A673 (cell line): ENCODE measurements around the gene RPS8. TPM values are rescaled to one million over a fixed set of nuclear protein-coding genes. Genes with fewer than 3 reads are reported as not detected.

Experiments used
- BruUV-seq: library from RNA; stranded (reverse); fragments of 400-500 nt; replicated peaks from 2 replicates; lab custom pipeline; 2021; lab: Mats Ljungman, UMichigan
- CTCF ChIA-PET: fragments of 300-600 bp; sonication (Branson Sonifier 250); formaldehyde crosslinking; loops from one replicate; lab custom pipeline; 2022; ENCODE audit warnings: antibody characterized with exemption; lab: Charles Lee
- POLR2A ChIA-PET: fragments of 300-600 bp; sonication (Branson Sonifier 250); formaldehyde crosslinking; loops from one replicate; lab custom pipeline; 2022; ENCODE audit warnings: antibody characterized with exemption; ENCODE audit not compliant: low non-redundant PET; lab: Charles Lee
- DNase-seq: peaks from one replicate; pipeline ENCODE4 v3.0.0-alpha.2; 2015; ENCODE audit warnings: low spot score
- H3K27ac ChIP-seq: fragments of 200-600 bp; sonication (generic); 2 replicates; pipeline ENCODE4 v1.5.1; 2016; ENCODE audit warnings: mixed run types, low read depth, mild to moderate bottlenecking, mixed read lengths, antibody characterized with exemption, low read length; ENCODE audit not compliant: poor library complexity, severe bottlenecking
- H3K27me3 ChIP-seq: fragments of 200-600 bp; sonication (generic); replicated peaks from 2 replicates; pipeline ENCODE4 v1.6.1; 2017; ENCODE audit warnings: mixed run types, low read depth, mild to moderate bottlenecking, mixed read lengths, antibody characterized with exemption, low read length; ENCODE audit not compliant: insufficient read depth, poor library complexity
- H3K36me3 ChIP-seq: fragments of 200-600 bp; sonication (generic); 2 replicates; pipeline ENCODE4 v1.6.1; 2016; ENCODE audit warnings: mixed run types, mild to moderate bottlenecking, mixed read lengths, antibody characterized with exemption, low read length; ENCODE audit not compliant: insufficient read depth, poor library complexity, severe bottlenecking
- H3K4me1 ChIP-seq: fragments of 200-600 bp; sonication (generic); 2 replicates; pipeline ENCODE4 v1.6.1; 2017; ENCODE audit warnings: mixed run types, mild to moderate bottlenecking, mixed read lengths, antibody characterized with exemption, low read length; ENCODE audit not compliant: insufficient read depth, poor library complexity, severe bottlenecking
- H3K4me3 ChIP-seq: fragments of 200-600 bp; sonication (generic); 2 replicates; pipeline ENCODE4 v1.5.1; 2016; ENCODE audit warnings: low read depth, mixed run types, mild to moderate bottlenecking, mixed read lengths, low read length; ENCODE audit not compliant: poor library complexity, severe bottlenecking
- H3K9me3 ChIP-seq: fragments of 200-600 bp; sonication (generic); 2 replicates; pipeline ENCODE4 v1.6.1; 2016; ENCODE audit warnings: mixed run types, low read depth, mild to moderate bottlenecking, mixed read lengths, antibody characterized with exemption, low read length; ENCODE audit not compliant: poor library complexity, severe bottlenecking
- CTCF ChIP-seq: fragments of 300-800, 200-600 bp; sonication (generic); conservative IDR thresholded peaks from 2 replicates; pipeline ENCODE4 v1.5.1; 2017; ENCODE audit warnings: low read depth, mild to moderate bottlenecking, antibody characterized with exemption, low read length, moderate library complexity, mixed read lengths
- EZH2 ChIP-seq: fragments of 200-600 bp; sonication (generic); IDR thresholded peaks from 2 replicates; pipeline ENCODE4 v1.6.1; 2017; ENCODE audit warnings: borderline replicate concordance, low read depth, mild to moderate bottlenecking, mixed read lengths, antibody characterized with exemption, low read length; ENCODE audit not compliant: poor library complexity, severe bottlenecking
- intact Hi-C: fragments of 100-400 bp; cut with micrococcal nuclease; formaldehyde crosslinking; loops from one replicate; pipeline ENCODE4 v1.10.0; 2022; ENCODE audit not compliant: unreplicated experiment
- total RNA-seq: library from RNA; stranded (reverse); gene quantifications from 2 replicates; pipeline ENCODE4 v1.2.3, GENCODE V29; 2021

RPS8 gene
- total RNA-seq, 1 experiment from 2014 or later, result 1,734 TPM

GRCh38 chr1:44780583-44781121 lies 5.3 kb downstream of the RPS8 start:
- DNase-seq, result no peak
- intact Hi-C loops, result no loop called here
- Histone ChIP-seq H3K9me3 (no peaks in the 10 kb centered on the region), H3K4me1 (peaks cover 9% of the 10 kb centered on the region), H3K27ac (no peak overlapping the region), H3K4me3 (no peak overlapping the region), H3K36me3 (peaks cover 65% of the 10 kb centered on the region), H3K27me3 (no peaks in the 10 kb centered on the region)
- CTCF ChIA-PET, result no interaction called here
- POLR2A ChIA-PET, result no interaction called here
- TF ChIP-seq CTCF (no peak), EZH2 (no peak)
- no TSS peak for BruUV-seq

- peaks cover 36% of the 10 kb centered on the region for H3K36me3 ChIP-seq
- no peaks in the 10 kb centered on the region for H3K9me3 ChIP-seq
- CTCF ChIA-PET, result interaction anchor here (0.6 to 0.7 kb wide), 2 partner anchors 47 to 49 kb away, joined by 6 to 7 read pairs; no protein-coding TSS in a partner anchor
- H3K4me1 ChIP-seq, result peaks cover 12% of the 10 kb centered on the region
- intact Hi-C loops, result no loop called here
- no peaks in the 10 kb centered on the region for H3K27me3 ChIP-seq
- no peak overlapping the region for H3K27ac ChIP-seq
- no peak overlapping the region for H3K4me3 ChIP-seq
- no peak for DNase-seq
- TF ChIP-seq CTCF (no peak), EZH2 (no peak)
- POLR2A ChIA-PET, result no interaction called here
- BruUV-seq, result no TSS peak
These were observed 8.4 kb downstream of the RPS8 start for GRCh38 chr1:44783697-44784093.

GRCh38 chr1:44784094-44785028 lies 9.0 kb downstream of the RPS8 start:
- Histone ChIP-seq H3K9me3 (no peaks in the 10 kb centered on the region), H3K27ac (no peak overlapping the region), H3K36me3 (peaks cover 29% of the 10 kb centered on the region), H3K4me3 (no peak overlapping the region), H3K27me3 (no peaks in the 10 kb centered on the region), H3K4me1 (peaks cover 12% of the 10 kb centered on the region)
- ChIA-PET POLR2A (no interaction called here), CTCF (interaction anchor here (0.6 to 0.7 kb wide), 2 partner anchors 46 to 48 kb away, joined by 6 to 7 read pairs; no protein-coding TSS in a partner anchor)
- no peak for DNase-seq
- BruUV-seq, result no TSS peak
- intact Hi-C loops, result loop anchor here (5.0 kb wide), 1 partner anchor 228 kb away; the partner anchor contains the start of genes HECTD3 and UROD
- no peak for TF ChIP-seq EZH2
- TF ChIP-seq CTCF, result no peak
